Measurements from ENCODE around the gene CCNG2.

DNA sequence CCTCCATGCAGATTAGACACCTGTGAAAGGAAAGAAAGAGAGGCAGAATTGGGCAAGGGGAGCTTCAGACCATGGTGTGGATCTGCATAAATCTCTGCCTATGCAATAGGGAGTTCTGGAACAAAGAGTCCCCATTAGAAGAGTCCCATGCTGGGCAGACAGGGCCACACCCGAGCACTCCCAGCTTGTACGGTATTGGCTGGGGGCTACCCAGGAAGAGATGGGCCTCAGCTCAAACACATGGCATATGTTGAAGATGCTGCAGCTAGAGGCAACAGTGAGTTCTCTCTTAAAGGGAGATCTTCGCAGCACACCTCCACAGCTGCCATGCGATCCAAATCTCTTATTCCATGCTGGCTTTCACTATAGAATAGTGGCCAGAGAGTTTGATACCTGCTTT is 24.7 kb downstream of the CCNG2 start:
- TF ChIP-seq EZH2 (IDR thresholded peaks at IDR 0.05) (no peak), YY1 (IDR thresholded peaks at IDR 0.05; ENCODE audit: extremely low read depth, insufficient replicate concordance, low read depth, low read length) (no peak), ZNF274 (IDR thresholded peaks at IDR 0.05; ENCODE audit: low read depth, low read length) (no peak), POLR2AphosphoS5 (IDR thresholded peaks at IDR 0.05; ENCODE audit: low read depth, low read length) (no peak), TCF7L2 (IDR thresholded peaks at IDR 0.05; ENCODE audit: borderline replicate concordance, extremely low read depth, insufficient read depth, insufficient read length) (no peak), SP1 (IDR thresholded peaks at IDR 0.05; ENCODE audit: low read depth) (no peak), ZFX (IDR thresholded peaks at IDR 0.05) (no peak), POLR2A (IDR thresholded peaks at IDR 0.05; ENCODE audit: borderline replicate concordance, extremely low read depth, insufficient read depth, insufficient read length) (no peak), RAD21 (IDR thresholded peaks at IDR 0.05; ENCODE audit: low read depth) (no peak), SIN3A (IDR thresholded peaks at IDR 0.05; ENCODE audit: low read depth) (no peak), FOSL1 (IDR thresholded peaks at IDR 0.05; ENCODE audit: low read depth) (no peak)
- TF ChIP-seq, protein P1, sequence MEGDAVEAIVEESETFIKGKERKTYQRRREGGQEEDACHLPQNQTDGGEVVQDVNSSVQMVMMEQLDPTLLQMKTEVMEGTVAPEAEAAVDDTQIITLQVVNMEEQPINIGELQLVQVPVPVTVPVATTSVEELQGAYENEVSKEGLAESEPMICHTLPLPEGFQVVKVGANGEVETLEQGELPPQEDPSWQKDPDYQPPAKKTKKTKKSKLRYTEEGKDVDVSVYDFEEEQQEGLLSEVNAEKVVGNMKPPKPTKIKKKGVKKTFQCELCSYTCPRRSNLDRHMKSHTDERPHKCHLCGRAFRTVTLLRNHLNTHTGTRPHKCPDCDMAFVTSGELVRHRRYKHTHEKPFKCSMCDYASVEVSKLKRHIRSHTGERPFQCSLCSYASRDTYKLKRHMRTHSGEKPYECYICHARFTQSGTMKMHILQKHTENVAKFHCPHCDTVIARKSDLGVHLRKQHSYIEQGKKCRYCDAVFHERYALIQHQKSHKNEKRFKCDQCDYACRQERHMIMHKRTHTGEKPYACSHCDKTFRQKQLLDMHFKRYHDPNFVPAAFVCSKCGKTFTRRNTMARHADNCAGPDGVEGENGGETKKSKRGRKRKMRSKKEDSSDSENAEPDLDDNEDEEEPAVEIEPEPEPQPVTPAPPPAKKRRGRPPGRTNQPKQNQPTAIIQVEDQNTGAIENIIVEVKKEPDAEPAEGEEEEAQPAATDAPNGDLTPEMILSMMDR (IDR thresholded peaks at IDR 0.05 in 2 of 3, conservative IDR thresholded peaks at IDR 0.05 in 1 of 3; ENCODE audit: borderline replicate concordance in 1 of 3, insufficient read depth in 1 of 3, low read depth in 2 of 3, low read length in 2 of 3), result no peak
